Measurements from ENCODE around the gene GPRC5C. TPM values are rescaled to one million over a fixed set of nuclear protein-coding genes. Genes with fewer than 3 reads are reported as not detected.
A peak's percentile ranks its signal among the peaks of the same experiment; 100 is the strongest.

The GPRC5C gene
- total and polyA plus RNA-seq, 2 of the 8 experiments (the other 6 are each of a cell fraction or from before 2014, with no cell fraction given), result 18.3 to 55.8 TPM

GRCh38 chr17:74449773-74450172, 17.9 kb downstream of the GPRC5C start:
- Histone ChIP-seq H2BK15ac (ENCODE audit: low read length) (no peak overlapping the region), H2BK120ac (replicated peaks; ENCODE audit: low read depth, low read length) (no peak overlapping the region), H3K9ac (replicated peaks in 1 of 4; ENCODE audit: extremely low read depth in 1 of 4, low read depth in 3 of 4, low read length in 3 of 4) (no peak overlapping the region), H3K79me1 (ENCODE audit: low read depth, low read length) (no peaks in the 10 kb centered on the region), H3K9me3 (ENCODE audit: insufficient read depth in 2 of 2, low read depth in 1 of 2, low read length in 1 of 2) (no peaks in the 10 kb centered on the region), H3K27me3 (replicated peaks in 1 of 4; ENCODE audit: control insufficient read depth in 3 of 4, extremely low read depth in 1 of 4, insufficient read depth in 3 of 4, low read length in 3 of 4) (peaks cover 0 to 16% (median 11%) of the 10 kb centered on the region in 4 experiments; a peak in 6 of 7 replicates), H3K4me1 (replicated peaks in 1 of 4; ENCODE audit: control insufficient read depth in 3 of 4, insufficient read depth in 4 of 4, low read length in 3 of 4) (peaks cover 0 to 29% (median 19%) of the 10 kb centered on the region in 4 experiments; a peak in 6 of 7 replicates), H3K4ac (replicated peaks; ENCODE audit: insufficient read length, low read depth, low read length) (no peak overlapping the region), H2BK5ac (ENCODE audit: low read depth, low read length) (0 out of 2 replicates have a peak overlapping the region, but pooled peaks have one; percentile 31), H2AK5ac (ENCODE audit: low read depth, low read length) (no peak overlapping the region), H4K5ac (ENCODE audit: insufficient read length, low read depth, low read length) (no peak overlapping the region), H4K91ac (replicated peaks; ENCODE audit: insufficient read length, low read length) (no peak overlapping the region), H3K4me3 (ENCODE audit: extremely low read depth in 1 of 4, insufficient read depth in 2 of 4, low read depth in 3 of 4, low read length in 4 of 4) (no peak overlapping the region), H3K18ac (ENCODE audit: extremely low read depth, low read length) (no peak overlapping the region), H3K23me2 (ENCODE audit: low read depth, low read length) (peaks cover 11% of the 10 kb centered on the region; the same call in 1 of the 2 replicates), H3K56ac (replicated peaks; ENCODE audit: insufficient read length, low read depth, low read length) (no peak overlapping the region), H3K36me3 (ENCODE audit: control insufficient read depth in 2 of 4, insufficient read depth in 4 of 4, low read length in 3 of 4) (peaks cover 0 to 6% (median 0%) of the 10 kb centered on the region in 4 experiments; a peak in 1 of 8 replicates), H3K27ac (ENCODE audit: low read depth, low read length) (no peak overlapping the region), H4K8ac (ENCODE audit: extremely low read depth, insufficient read depth, low read length) (no peak overlapping the region), H3K23ac (ENCODE audit: insufficient read length) (no peak overlapping the region), H2BK12ac (ENCODE audit: low read depth, low read length) (no peak overlapping the region), H3K4me2 (ENCODE audit: insufficient read depth in 1 of 2, low read depth in 2 of 2, low read length in 2 of 2) (no peak overlapping the region), H4K20me1 (replicated peaks in 1 of 2; ENCODE audit: control insufficient read depth in 1 of 2, insufficient read depth in 2 of 2, low read length in 2 of 2) (peaks cover 4% of the 10 kb centered on the region in 2 experiments), H3K14ac (ENCODE audit: insufficient read length) (no peak overlapping the region), H3K79me2 (ENCODE audit: control insufficient read depth in 1 of 2, insufficient read depth in 2 of 2, low read length in 2 of 2) (no peaks in the 10 kb centered on the region), H2AFZ (ENCODE audit: low read length) (no peak overlapping the region), H2BK20ac (ENCODE audit: low read length) (no peak overlapping the region)
- FAIRE-seq (no peak), DNase-seq (ENCODE audit: low read depth in 1 of 2, low spot score in 2 of 2) (no peak)
- TF ChIP-seq CTBP2 (IDR thresholded peaks at IDR 0.05; ENCODE audit: borderline replicate concordance, insufficient read depth, insufficient read length, low read length), result no peak
- no peak for TF ChIP-seq SIRT6 (IDR thresholded peaks at IDR 0.05; ENCODE audit: low read length)
- no peak for TF ChIP-seq BRCA1 (IDR thresholded peaks at IDR 0.05; ENCODE audit: low read depth, low read length)
- no peak for TF ChIP-seq EZH2 (IDR thresholded peaks at IDR 0.05; ENCODE audit: low read depth, low read length, severe bottlenecking)
- no peak for TF ChIP-seq CBX5 (IDR thresholded peaks at IDR 0.05; ENCODE audit: low read depth, low read length)
- no peak for TF ChIP-seq FOSL1 (IDR thresholded peaks at IDR 0.05; ENCODE audit: insufficient read depth, low read depth, low read length)
- TF ChIP-seq JUND (IDR thresholded peaks at IDR 0.05; ENCODE audit: low read length), result no peak
- TF ChIP-seq CREB1 (IDR thresholded peaks at IDR 0.05), result no peak
- no peak for TF ChIP-seq TAF7 (optimal IDR thresholded peaks at IDR 0.05; ENCODE audit: borderline replicate concordance, low read depth, low read length)
- no peak for TF ChIP-seq SRF (IDR thresholded peaks at IDR 0.05; ENCODE audit: low read depth, low read length)
- ChIA-PET POLR2A (ENCODE audit: partially characterized antibody) (interaction anchor here (2.5 kb wide), 1 partner anchor 16 kb away, joined by 7 read pairs; no protein-coding TSS in a partner anchor), CTCF (ENCODE audit: partially characterized antibody) (interaction anchor here (0.6 to 4.9 kb wide), 5 partner anchors 8 to 87 kb away, joined by 3 to 47 read pairs (median 3); no protein-coding TSS in a partner anchor)
- WGBS, 2 experiments (ENCODE audit: extremely low coverage in 1 of 2, insufficient coverage in 1 of 2, insufficient read length in 1 of 2, insufficient replicate concordance in 2 of 2, low coverage in 1 of 2, low lambda C conversion rate in 2 of 2, missing lambda C conversion rate in 1 of 2), result 75% methylated on average over 5 of the region's 5 CpGs; no CpG with 5 or more reads in 1 of the 2 experiments
